HG03175 (cell line): ENCODE results near the gene IKZF2.

Experiments
- ATAC-seq: cut with Tn5 transposase; IDR thresholded peaks from one replicate; pipeline ENCODE4 v1.9.1; 2021; ENCODE audit warnings: mild to moderate bottlenecking, moderate library complexity; ENCODE audit not compliant: unreplicated experiment

IKZF2 gene

DNA sequence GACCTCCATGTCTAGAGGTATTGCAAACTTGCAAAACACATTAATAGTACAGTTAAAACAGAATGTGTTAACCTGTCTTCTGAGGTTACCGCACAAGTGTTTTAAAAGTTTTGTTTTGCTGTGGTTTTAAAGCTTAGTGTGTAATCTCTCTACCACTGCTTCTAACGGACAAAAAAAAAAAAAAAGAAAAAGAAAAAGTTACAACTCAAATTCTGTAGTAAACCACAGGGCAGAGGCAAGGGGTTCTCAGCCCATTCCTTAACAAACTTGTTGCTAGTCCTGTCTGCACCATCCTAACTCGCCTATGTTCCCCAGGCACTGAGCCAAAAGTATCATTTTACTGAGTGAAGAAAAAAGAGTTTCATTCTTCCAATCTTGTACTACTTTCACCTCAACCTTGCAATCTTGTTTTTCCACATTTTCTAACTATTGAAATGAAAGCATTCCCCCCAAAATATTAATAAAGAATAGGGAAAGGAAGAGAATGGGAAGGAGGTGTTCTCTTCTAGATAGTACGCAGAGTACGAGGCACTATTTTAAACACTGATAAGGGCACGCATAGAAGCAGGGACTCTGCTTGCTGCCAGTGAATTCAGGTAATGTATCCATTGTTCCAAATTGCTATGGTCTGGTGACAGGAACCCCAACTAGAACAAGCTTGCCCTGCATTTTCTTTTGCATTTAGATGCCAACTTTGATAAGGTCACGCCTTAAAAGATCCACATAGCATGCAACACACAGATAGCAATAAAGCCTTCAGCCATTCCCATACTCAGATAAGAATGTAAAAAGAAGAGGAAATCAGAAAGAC, 47.1 kb downstream of the IKZF2 start:
- ATAC-seq, result no peak

DNA sequence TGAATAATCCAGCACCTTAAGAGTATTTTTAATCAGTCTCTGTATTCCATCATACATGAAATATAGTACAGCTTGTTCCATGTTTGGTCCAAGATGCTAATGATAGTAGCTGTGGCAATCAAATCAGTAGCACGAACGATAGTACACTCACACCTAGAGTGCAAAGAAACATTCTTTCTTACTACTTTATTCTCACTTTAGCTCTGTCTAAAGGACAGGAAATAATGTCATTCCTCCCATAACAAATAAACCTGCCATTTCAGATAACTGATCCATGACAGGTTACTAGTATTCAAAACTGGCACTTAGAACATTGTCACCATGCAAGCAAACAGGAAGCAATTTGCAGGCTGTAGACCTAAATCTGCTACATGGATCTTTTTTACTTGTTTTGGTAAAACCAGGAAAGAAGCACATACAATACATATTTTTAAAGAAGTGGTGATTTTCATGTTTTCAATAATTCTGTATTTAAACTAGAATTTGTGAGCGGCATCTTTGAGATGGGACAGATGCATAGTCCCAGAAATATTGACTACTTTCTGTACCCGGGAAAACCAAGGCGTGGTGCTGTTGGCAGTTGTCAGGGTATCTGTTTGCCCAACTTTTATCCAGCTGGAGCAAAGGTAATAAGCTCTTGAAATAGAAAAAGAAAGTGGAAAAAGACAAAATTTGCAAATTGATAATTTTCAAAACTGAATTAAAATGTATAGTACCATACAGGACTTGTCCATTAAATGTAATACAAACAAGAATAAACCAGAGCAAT, 49.5 kb downstream of the IKZF2 start:
- no peak for ATAC-seq

DNA sequence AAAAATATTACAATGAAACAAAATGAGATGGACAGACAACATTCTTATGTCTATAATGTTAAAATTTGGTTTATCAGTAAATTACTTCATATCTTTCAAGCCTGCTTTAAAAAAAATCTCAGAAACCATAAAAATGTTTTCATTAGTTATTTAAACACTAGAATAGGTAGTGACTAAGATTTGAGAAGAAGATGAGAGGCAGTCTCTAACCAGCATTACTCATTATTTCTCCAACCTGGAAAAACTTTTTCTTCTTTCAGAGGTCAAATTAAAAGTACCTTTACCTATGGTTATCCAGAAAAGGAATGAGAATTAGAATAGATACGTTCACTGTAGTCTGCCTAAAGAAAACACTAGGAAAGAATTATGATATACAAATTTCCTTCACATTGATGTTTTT, 50.3 kb downstream of the IKZF2 start:
- no peak for ATAC-seq

DNA sequence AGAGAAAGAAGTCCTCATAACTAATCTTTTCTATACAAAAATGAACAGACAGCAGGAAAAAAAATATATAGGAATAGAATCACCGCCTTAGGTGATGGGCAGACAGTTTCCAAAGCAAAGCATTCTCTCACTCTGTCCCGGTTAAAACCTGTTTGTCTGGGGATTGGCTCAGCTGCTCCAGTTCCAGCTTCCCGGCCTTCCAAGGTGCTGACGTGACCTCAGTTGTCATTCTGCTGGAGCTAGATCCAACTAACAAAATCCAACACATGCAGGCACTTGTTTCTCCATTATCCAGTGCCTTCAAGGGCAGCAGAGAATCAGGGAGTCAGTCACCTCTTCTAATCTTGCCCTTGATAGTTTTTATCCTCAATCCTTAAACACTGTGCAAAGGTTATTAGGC, 52.8 kb downstream of the IKZF2 start:
- no peak for ATAC-seq

DNA sequence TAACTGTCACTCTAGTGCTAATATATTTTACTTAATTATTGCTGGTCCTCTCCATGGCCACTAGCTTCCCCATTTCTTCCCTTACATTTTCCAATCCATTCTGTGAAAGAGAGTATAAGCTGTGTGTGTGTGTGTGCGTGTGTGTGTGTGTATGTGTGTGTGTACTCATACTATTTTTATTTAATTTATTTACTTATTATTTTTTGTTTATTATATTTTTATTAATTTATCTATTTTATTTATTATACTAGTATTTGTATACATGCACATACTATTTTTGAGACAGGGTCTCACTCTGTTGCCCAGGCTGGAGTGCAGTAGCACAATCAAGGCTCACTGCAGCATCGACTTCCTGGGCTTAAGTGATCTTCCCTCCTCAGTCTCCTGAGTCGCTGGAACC, 59.6 kb downstream of the IKZF2 start:
- no peak for ATAC-seq

DNA sequence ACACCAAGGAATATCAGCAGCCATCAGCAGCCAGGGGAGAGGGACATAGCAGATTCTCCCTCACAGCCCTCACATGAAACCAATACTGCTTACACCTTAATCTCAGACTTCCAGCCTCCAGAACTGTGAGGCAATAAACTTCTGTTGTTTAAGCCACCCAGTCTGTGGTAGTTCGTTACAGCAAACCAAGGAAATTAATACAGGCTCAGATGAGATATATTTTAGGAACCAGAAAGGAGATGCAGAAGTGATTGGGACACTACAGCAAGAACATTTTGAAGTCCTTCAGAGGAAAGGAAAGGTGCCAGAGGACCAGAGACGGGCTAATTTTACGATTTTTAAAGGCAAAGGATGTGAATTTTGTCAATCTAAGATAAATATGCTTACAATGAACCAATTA, 60.6 kb downstream of the IKZF2 start:
- no peak for ATAC-seq

DNA sequence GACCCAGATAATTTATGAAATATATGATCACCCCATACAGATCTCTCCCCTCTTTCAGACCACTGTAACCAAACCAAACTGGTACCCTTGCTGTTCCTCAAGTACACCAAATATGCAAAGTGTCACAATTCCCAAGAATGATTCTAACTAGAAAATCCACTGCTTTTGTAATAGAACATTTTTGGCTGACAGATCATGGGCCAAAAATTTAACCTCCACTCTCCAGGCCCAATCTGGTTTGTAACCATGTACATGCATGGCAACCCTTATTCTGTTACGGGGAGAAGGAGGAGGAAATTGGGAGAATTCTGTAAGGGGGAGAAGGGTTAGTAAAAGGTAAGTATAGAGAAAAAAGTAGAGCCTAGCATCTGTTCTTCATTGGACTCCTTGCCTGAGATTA, 62.0 kb downstream of the IKZF2 start:
- ATAC-seq, result no peak

DNA sequence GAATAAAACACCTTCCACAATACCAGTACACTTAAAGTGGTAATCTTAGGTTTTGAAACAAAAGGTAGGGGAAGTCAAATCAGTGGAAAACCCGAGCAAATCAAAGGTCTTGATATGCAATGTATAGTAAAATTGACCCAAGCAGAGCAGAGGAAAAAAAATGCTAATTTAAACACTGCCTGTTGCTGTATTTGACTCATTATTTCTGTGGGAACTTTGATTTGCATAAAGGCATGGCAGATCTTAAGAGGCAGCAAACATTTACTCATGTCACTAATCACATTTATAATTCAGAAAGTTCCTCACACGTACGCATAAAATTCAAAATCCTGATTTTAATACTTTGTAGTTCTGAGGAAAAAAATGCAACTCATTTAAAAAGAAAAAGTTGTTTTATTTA, 64.4 kb downstream of the IKZF2 start:
- ATAC-seq, result peak; percentile 73

DNA sequence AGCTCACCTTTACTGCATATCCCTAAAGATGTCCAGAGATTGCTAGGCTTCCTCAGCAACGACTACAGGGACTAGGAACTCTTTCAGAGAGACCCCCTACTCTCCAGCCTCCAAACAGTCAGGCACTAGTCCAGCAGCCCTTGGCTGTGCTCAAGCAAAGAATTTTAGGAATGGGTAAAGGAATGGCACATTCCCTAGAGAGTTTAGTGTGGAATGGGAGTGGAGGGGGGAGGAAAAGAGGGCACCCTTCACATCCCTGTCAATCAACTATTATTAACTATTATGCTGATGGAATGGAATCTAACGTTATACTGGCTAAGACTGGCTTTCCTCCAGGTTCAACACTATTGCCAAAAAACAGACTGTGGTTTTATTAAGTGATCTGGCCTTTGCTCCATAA, 64.8 kb downstream of the IKZF2 start:
- ATAC-seq, result no peak

DNA sequence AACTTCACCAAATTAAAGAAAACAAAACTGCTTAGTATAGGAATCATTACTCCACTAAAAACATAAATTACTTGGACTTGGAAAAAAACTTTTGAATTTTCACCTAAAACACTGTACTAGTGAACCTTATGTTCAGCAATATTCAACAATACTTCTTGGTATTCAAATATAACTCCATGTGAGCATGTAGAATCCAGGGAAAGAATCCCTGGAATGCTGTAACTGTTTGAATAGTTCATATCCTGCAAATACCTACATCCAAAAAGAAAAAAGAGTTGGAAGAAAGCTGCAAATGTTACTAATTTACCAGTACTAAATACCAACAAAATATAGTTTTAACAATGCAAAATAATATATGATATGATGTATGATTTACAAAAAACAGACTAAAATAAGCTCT, 65.4 kb downstream of the IKZF2 start:
- no peak for ATAC-seq

DNA sequence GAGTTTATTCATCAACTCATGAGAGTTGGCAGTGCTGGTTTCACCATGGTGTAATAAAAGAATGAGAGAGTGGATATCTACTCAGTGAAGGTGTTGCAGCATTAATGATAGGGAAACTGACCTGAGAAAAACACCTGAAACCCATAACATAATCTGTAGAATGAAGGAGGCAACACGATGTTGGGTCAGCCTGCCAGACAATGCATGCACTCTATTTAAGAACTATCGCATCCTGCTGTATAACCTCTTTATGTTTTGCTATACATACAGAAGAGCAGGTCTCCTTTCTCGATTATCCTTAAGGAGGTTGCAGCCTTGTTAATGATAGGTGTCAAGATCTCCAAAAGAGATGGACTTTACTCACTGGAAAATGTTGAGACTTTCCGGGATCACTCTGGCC, 65.9 kb downstream of the IKZF2 start:
- no peak for ATAC-seq

DNA sequence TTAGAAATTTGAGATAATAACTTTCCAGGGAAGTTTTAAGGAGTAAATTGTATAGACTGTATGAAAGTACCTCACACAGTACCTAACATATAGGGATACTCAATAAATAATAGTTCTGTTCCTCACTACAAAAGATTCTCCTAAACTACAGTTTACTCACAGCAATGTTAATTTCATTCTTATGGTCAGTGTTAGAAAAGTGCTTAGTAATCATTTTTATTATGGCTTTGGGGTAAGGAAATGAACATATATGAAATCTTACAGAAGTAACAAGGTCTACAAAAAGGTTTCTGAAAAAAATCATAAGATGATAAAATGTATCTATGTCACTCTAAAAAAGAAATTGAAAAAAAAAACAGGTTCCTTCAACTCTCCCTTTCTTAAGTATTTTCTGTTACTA, 67.2 kb downstream of the IKZF2 start:
- ATAC-seq, result no peak

DNA sequence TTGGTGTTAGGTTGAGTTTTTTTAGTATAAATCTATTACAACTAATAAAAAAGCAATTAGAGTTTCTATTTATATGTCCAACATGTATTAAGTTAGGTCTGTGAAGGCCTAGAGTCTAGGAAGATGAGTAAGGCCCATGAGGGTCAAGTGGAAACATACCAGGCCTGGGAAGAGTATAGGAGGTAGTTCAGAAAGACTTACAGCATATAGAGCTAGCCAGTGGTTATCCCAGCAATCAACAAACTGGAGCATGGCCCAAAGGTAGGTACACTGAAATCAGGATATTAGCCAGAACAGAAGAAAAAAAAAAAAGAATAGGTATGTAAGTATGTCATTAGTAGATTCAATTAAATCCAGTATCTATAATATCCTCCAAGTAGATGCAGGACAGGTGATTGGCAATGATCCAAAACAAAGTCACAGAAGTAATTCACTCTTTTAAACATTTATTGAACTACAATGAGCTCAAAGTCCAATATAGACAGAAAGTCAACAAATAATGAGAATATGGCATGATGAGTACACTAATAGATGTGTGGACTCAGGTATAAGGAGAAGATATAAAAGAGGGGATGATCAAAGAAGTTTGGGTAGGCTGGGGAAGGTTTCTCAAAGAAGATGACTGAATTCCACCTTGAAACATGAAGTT, 70.3 kb downstream of the IKZF2 start:
- no peak for ATAC-seq

DNA sequence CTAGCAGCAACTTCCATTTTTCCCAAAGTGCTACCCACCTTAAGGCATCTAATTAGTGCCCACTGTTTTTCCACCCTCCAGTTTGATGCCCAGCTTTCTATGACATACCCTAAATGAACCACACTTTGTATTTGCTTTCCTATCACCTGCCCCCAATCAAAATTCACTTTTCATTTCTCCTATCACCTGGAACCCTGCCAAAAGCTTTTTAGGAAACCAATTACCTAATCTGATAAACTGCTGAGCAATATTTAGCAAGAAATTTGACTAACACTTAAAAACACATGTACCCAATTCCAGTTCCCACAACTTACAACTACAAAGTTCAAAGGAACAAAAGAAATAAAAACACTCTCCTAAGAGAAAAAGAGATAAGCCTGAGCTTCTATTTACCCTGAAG, 71.7 kb downstream of the IKZF2 start:
- no peak for ATAC-seq

DNA sequence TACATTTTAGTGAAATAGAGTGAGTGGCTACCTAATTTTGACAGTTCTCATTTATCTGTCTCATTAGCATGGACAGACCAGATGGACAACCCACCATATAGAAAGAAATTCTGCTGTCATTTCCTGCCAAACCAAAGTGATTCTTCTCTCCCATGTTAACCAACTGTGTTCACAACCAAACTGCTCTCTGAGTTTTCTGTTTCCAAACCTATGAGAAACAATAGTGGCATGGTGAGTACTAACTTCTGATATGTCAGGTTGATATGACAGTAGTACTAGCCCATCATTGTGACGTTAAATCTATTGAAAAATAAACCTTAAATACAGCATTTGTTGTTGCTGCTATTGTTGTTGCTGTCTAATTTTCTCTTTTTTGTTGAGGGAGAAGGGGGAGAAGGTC, 72.7 kb downstream of the IKZF2 start:
- no peak for ATAC-seq

DNA sequence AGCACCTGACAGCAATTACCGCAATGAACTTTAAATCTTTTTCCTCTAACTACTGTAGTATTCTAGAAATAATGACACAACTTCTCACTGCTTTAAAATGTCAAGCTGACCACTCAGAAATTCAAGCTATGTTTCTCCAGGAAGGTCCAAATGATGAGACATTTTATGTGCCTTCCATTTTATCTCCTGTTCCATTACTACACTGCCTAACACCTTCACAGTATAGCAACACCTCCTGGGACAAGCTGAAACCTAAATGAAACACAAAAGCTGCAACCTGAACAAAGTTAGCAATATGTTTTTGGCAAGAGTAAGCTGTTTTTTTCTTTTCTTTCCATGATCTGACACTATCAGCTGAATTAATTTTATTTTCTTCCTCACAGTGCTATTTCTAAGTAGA, 81.9 kb downstream of the IKZF2 start:
- no peak for ATAC-seq

DNA sequence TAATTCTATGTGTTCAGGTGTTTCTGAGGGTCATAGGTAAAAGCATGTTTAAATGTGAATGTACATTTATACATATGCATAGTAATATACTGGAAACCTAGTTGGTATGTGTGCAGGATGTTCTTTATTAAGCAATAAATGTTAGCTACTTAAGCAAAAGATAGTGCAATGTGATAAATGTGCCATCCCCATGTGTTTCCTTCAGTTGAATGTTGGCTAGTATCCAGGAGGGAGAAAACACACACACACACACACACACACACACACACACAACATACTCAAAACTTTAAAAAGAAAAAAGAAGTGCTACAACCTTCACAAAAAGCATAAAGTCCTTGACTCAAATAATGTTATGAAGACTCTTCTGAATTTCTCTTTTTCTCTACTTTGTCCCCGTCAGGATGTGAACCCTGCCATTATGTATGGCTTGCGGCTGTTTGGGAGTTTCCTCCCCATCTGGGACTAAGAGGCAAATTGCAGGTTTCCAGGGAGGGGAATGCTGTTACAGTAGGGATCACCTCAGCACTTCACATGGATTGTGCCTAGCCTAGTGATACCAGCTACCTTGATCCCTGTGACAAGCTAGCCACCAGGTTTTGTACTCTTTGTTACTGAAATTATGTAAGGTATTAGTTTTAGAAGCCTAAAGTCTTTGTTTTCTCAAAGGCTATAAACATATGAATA, 82.6 kb downstream of the IKZF2 start:
- ATAC-seq, result no peak

DNA sequence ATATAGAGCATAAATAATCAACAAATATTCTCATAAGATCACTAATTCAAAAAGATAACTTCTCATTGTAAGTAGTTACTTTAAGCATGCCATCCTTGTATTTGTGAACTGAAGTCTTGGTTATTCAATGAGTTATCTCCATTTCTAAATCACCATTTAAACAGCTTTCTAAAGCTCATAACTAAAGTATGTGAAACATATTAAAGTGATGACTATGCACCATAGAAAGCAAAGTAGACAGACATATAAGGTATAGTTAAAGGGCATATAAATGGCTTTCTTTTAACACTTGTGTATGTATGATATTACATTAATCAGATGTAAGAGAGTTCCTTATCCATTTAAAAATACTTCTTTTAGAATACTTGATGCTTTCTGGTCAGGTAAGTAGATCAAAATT, 83.5 kb downstream of the IKZF2 start:
- ATAC-seq, result no peak

DNA sequence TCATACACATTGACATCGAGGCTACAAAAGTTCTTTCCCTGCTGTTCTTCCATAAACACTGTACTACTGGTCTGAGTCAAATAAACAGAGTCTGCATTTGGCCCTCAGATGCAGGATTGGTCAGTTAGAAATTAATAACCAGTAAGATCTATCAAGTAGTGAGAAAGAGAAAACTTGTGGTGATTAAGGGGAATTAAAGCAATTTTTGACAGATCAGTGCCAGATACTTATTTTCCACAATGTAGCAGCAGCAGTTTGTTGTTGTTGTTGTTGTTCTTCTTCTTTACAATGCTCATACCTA, 85.0 kb downstream of the IKZF2 start:
- ATAC-seq, result peak; percentile 41

DNA sequence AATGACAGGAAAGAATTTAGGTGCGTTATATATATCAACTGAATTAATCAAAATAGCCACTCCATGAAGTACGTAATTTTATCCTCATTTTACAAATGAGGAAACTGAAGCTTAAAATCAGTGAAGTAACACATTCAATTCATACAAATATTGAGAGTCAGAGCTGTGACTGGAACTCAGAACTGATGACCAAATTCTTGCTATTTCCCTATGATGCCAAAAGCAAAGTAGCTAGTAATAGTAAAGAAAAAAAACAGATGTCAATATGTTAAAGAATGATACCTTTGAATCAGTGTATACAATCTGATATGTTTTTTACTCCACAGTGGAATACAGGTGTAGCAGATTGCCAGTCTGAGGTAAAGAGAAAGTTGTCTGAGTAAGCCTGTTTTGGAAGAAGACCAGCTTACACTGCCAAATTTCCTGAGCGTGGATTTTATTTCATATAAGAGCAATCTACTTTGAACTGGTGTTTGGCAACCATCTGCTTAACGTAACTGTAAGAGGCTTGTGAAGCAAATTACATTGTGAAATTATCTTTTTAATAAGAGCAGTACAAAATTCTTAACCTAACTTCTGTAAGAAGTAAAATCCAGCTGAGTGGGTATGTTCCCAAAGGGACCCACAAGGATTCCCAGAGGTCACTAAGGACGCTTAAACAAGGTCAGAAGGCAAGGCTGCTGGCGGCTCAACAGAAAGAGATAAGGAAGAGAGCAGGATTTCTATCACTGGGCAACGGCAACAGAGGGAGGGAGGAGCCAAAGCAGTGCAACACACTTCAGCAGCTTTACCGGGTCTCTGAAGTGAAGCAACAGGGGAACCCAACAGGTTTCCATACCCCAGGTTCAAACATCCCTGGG, 85.6 kb downstream of the IKZF2 start:
- ATAC-seq, result peak; percentile 72

DNA sequence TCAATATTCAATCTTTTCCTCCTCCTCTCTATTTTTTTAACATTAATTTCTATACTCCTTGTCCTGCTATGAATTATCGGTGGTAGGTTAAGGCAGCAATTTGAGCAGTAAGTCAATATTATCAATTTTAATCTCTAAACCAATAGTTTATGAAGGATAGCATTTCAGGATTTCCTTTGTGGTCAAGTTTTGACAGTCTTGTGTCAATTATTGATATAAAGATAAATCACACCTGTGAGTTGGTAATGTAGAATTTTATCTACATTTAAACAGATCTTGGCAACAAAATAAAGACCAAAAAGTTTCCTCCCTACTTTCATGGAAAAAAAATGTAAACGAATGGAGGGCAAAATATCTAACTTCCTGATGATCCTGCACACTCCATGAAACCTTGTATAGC, 87.3 kb downstream of the IKZF2 start:
- ATAC-seq, result no peak
